SK-N-SH treated with all-trans-retinoic acid at 6 μM for 48 hours (cell line): ENCODE results near the gene MTUS2.

Source experiments
- ATAC-seq: fragments of 200-7000 bp; cut with Tn5 transposase; 3 replicates; pipeline ENCODE4 v1.9.1; 2020; ENCODE audit warnings: mild to moderate bottlenecking, moderate library complexity
- ARNTL ChIP-seq: fragments of 450-650 bp; formaldehyde crosslinking; IDR thresholded peaks from 2 replicates; pipeline ENCODE4 v1.5.0; 2020; ENCODE audit warnings: low read depth, mild to moderate bottlenecking, moderate library complexity, borderline replicate concordance
- BACH2 ChIP-seq: fragments of 250-450 bp; sonication (Bioruptor Pico); IDR thresholded peaks from 2 replicates; pipeline ENCODE4 v1.9.0; 2021; ENCODE audit warnings: mild to moderate bottlenecking, borderline replicate concordance
- ESRRG ChIP-seq: fragments of 250-450 bp; sonication (Bioruptor Pico); IDR thresholded peaks from 2 replicates; pipeline ENCODE4 v1.6.1; 2021; ENCODE audit warnings: mild to moderate bottlenecking
- GLIS3 ChIP-seq: fragments of 250-450 bp; sonication (Bioruptor Pico); IDR thresholded peaks from 2 replicates; pipeline ENCODE4 v1.5.0; 2020; ENCODE audit warnings: mild to moderate bottlenecking, moderate library complexity
- ISL1 ChIP-seq: fragments of 250-450 bp; sonication (Bioruptor Pico); IDR thresholded peaks from 2 replicates; pipeline ENCODE4 v2.1.2; 2022; ENCODE audit warnings: mild to moderate bottlenecking, moderate library complexity
- OSR1 ChIP-seq: fragments of 250-450 bp; sonication (Bioruptor Pico); IDR thresholded peaks from 2 replicates; pipeline ENCODE4 v1.8.0; 2022; ENCODE audit warnings: moderate library complexity, mild to moderate bottlenecking, inconsistent platforms
- PPARA ChIP-seq: fragments of 250-450 bp; sonication (Bioruptor Pico); IDR thresholded peaks from 2 replicates; pipeline ENCODE4 v1.5.0; 2020; ENCODE audit warnings: mild to moderate bottlenecking, borderline replicate concordance
- SNAI2 ChIP-seq: fragments of 250-450 bp; sonication (Bioruptor Pico); IDR thresholded peaks from 2 replicates; pipeline ENCODE4 v1.5.0; 2020; ENCODE audit warnings: mild to moderate bottlenecking, moderate library complexity
- TCF4 ChIP-seq: fragments of 250-450 bp; sonication (Bioruptor Pico); IDR thresholded peaks from 2 replicates; pipeline ENCODE4 v1.8.0; 2021; ENCODE audit warnings: mild to moderate bottlenecking, moderate library complexity, borderline replicate concordance
- TOX ChIP-seq: fragments of 250-450 bp; sonication (Bioruptor Pico); IDR thresholded peaks from 2 replicates; pipeline ENCODE4 v1.8.0; 2021; ENCODE audit warnings: mild to moderate bottlenecking, moderate library complexity, borderline replicate concordance
- ZC3H10 ChIP-seq: fragments of 250-450 bp; sonication (Bioruptor Pico); IDR thresholded peaks from 2 replicates; pipeline ENCODE4 v1.5.1; 2021; ENCODE audit warnings: mild to moderate bottlenecking, moderate library complexity
- ZFP3 ChIP-seq: fragments of 250-450 bp; sonication (Bioruptor Pico); IDR thresholded peaks from 2 replicates; pipeline ENCODE4 v1.5.0; 2020; ENCODE audit warnings: mild to moderate bottlenecking, moderate library complexity
- ZFP30 ChIP-seq: fragments of 450-650 bp; formaldehyde crosslinking; IDR thresholded peaks from 2 replicates; pipeline ENCODE4 v1.5.0; 2022; ENCODE audit warnings: mild to moderate bottlenecking, moderate library complexity
- ZNF565 ChIP-seq: fragments of 450-650 bp; formaldehyde crosslinking; conservative IDR thresholded peaks from 2 replicates; pipeline ENCODE4 v1.5.0; 2020; ENCODE audit warnings: low read depth, mild to moderate bottlenecking, moderate library complexity
- ZNF70 ChIP-seq: fragments of 450-650 bp; formaldehyde crosslinking; IDR thresholded peaks from 2 replicates; pipeline ENCODE4 v1.5.0; 2020; ENCODE audit warnings: mild to moderate bottlenecking, moderate library complexity
- ZNF8 ChIP-seq: fragments of 450-650 bp; formaldehyde crosslinking; IDR thresholded peaks from 2 replicates; pipeline ENCODE4 v1.5.0; 2020; ENCODE audit warnings: mild to moderate bottlenecking, moderate library complexity
- TF ChIP-seq, protein P1 (sequence below): fragments of 250-450 bp; sonication (Bioruptor Pico); IDR thresholded peaks from 2 replicates; pipeline ENCODE4 v1.5.0; 2020; ENCODE audit warnings: mild to moderate bottlenecking, moderate library complexity
- TF ChIP-seq, protein P2 (sequence below): fragments of 250-450 bp; sonication (Bioruptor Pico); IDR thresholded peaks from 2 replicates; pipeline ENCODE4 v1.5.1; 2020; ENCODE audit warnings: low read depth, mild to moderate bottlenecking, moderate library complexity
- TF ChIP-seq, protein P3 (sequence below): fragments of 250-450 bp; sonication (Bioruptor Pico); IDR thresholded peaks from 2 replicates; pipeline ENCODE4 v1.8.0; 2021; ENCODE audit warnings: low read depth, mild to moderate bottlenecking, moderate library complexity, borderline replicate concordance

The MTUS2 gene

DNA sequence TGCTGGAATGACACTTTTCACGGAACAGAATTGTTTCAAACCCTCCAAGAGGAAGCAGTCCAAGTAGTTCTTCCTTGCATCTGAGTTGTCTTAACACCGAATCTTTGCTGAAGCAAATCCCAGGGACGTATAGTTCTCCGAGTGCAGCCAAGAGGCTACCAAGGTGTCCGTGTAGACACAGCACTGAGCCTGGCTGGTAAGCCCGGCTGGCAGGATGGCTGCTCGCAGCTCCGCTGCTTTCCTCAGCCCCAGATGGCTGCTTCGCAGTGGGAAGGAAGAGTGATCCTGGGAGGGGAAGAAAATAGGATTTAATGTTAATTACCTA, 670.4 kb downstream of the MTUS2 start:
- TF ChIP-seq, protein P1, sequence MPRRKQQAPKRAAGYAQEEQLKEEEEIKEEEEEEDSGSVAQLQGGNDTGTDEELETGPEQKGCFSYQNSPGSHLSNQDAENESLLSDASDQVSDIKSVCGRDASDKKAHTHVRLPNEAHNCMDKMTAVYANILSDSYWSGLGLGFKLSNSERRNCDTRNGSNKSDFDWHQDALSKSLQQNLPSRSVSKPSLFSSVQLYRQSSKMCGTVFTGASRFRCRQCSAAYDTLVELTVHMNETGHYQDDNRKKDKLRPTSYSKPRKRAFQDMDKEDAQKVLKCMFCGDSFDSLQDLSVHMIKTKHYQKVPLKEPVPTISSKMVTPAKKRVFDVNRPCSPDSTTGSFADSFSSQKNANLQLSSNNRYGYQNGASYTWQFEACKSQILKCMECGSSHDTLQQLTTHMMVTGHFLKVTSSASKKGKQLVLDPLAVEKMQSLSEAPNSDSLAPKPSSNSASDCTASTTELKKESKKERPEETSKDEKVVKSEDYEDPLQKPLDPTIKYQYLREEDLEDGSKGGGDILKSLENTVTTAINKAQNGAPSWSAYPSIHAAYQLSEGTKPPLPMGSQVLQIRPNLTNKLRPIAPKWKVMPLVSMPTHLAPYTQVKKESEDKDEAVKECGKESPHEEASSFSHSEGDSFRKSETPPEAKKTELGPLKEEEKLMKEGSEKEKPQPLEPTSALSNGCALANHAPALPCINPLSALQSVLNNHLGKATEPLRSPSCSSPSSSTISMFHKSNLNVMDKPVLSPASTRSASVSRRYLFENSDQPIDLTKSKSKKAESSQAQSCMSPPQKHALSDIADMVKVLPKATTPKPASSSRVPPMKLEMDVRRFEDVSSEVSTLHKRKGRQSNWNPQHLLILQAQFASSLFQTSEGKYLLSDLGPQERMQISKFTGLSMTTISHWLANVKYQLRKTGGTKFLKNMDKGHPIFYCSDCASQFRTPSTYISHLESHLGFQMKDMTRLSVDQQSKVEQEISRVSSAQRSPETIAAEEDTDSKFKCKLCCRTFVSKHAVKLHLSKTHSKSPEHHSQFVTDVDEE (CRISPR knock-in tag) = no peak
- TF ChIP-seq ZFP3 (CRISPR knock-in tag) = no peak
- TF ChIP-seq TCF4 (CRISPR knock-in tag) = no peak
- TF ChIP-seq ZC3H10 = no peak
- no peak for TF ChIP-seq ARNTL (CRISPR knock-in tag)
- TF ChIP-seq SNAI2 (CRISPR knock-in tag) = no peak
- no peak for TF ChIP-seq ZNF565 (CRISPR knock-in tag)
- TF ChIP-seq, protein P2, sequence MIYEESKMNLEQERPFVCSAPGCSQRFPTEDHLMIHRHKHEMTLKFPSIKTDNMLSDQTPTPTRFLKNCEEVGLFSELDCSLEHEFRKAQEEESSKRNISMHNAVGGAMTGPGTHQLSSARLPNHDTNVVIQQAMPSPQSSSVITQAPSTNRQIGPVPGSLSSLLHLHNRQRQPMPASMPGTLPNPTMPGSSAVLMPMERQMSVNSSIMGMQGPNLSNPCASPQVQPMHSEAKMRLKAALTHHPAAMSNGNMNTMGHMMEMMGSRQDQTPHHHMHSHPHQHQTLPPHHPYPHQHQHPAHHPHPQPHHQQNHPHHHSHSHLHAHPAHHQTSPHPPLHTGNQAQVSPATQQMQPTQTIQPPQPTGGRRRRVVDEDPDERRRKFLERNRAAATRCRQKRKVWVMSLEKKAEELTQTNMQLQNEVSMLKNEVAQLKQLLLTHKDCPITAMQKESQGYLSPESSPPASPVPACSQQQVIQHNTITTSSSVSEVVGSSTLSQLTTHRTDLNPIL (CRISPR knock-in tag) = no peak
- ATAC-seq = no peak

DNA sequence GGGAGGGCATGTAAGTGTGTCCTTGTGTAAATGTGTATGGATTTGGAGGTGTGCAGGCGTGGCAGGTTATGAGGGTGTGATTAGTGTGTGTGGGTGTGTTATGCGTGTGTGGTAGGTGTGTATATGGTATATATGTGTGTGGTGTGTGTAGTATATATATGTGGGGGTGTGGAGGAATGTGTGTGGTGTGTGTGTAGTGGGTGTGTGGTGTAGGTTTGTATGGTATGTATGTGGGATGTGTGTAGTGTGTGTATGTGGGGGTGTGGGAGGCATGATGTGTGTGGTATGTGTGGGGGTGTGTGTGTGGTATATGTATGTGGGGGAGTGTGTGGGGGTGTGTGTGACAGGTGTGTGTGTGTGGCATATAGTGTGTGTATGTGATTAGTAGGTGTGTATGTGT, 671.1 kb downstream of the MTUS2 start:
- TF ChIP-seq BACH2 (CRISPR knock-in tag) (no peak), ZFP3 (CRISPR knock-in tag) (no peak), SNAI2 (CRISPR knock-in tag) (no peak), ISL1 (CRISPR knock-in tag) (no peak), OSR1 (CRISPR knock-in tag) (no peak), ESRRG (CRISPR knock-in tag) (no peak), ZC3H10 (no peak), ZNF70 (no peak), TOX (CRISPR knock-in tag) (no peak), GLIS3 (no peak), PPARA (CRISPR knock-in tag) (no peak), TCF4 (CRISPR knock-in tag) (no peak)
- TF ChIP-seq, protein P1 (CRISPR knock-in tag) = no peak
- TF ChIP-seq, protein P2 (CRISPR knock-in tag) = no peak
- no peak for ATAC-seq

DNA sequence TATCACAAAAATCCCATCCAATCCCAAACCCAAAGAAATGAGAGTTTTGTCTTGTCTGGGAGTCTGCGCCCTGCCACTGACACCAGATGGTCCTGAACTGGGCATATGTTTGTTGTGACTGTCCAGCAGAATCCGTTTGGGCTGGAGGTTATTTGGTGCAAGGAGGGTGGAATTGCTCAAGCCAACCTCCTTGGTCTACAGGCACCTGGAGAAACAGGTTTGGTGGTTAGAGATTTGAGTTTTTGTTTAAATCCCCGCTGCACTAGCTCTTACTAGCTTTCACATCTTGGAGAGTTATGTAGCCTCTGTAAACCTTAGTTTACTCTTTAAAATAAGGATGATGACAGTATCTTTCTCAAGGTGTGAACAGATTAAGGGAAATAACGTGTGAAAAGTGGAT, 673.7 kb downstream of the MTUS2 start:
- TF ChIP-seq PPARA (CRISPR knock-in tag) (no peak), ZFP30 (CRISPR knock-in tag) (no peak), OSR1 (CRISPR knock-in tag) (no peak), BACH2 (CRISPR knock-in tag) (no peak), ARNTL (CRISPR knock-in tag) (no peak), SNAI2 (CRISPR knock-in tag) (no peak), ESRRG (CRISPR knock-in tag) (no peak), TCF4 (CRISPR knock-in tag) (no peak), ZNF565 (CRISPR knock-in tag) (no peak), ZNF8 (CRISPR knock-in tag) (no peak), ISL1 (CRISPR knock-in tag) (no peak)
- TF ChIP-seq, protein P2 (CRISPR knock-in tag) = no peak
- TF ChIP-seq, protein P3, sequence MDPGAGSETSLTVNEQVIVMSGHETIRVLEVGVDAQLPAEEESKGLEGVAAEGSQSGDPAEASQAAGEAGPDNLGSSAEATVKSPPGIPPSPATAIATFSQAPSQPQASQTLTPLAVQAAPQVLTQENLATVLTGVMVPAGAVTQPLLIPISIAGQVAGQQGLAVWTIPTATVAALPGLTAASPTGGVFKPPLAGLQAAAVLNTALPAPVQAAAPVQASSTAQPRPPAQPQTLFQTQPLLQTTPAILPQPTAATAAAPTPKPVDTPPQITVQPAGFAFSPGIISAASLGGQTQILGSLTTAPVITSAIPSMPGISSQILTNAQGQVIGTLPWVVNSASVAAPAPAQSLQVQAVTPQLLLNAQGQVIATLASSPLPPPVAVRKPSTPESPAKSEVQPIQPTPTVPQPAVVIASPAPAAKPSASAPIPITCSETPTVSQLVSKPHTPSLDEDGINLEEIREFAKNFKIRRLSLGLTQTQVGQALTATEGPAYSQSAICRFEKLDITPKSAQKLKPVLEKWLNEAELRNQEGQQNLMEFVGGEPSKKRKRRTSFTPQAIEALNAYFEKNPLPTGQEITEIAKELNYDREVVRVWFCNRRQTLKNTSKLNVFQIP (CRISPR knock-in tag) = no peak
- ATAC-seq = no peak
